Activated CD8-positive, alpha-beta memory T cell treated with anti-CD3 and anti-CD28 coated beads, Interleukin-2, amount 50 U/mL, for 48 hours (primary cell): ENCODE measurements around the gene POGK.
"Not testable (repeated sequence)": the region's sequence is repeated elsewhere in the genome, so short reads cannot be mapped to it uniquely, and the experiment has no call there.

Source experiments
- DNase-seq: peaks from one replicate; pipeline ENCODE4 v3.0.0-alpha.2; 2020

POGK gene, protein sequence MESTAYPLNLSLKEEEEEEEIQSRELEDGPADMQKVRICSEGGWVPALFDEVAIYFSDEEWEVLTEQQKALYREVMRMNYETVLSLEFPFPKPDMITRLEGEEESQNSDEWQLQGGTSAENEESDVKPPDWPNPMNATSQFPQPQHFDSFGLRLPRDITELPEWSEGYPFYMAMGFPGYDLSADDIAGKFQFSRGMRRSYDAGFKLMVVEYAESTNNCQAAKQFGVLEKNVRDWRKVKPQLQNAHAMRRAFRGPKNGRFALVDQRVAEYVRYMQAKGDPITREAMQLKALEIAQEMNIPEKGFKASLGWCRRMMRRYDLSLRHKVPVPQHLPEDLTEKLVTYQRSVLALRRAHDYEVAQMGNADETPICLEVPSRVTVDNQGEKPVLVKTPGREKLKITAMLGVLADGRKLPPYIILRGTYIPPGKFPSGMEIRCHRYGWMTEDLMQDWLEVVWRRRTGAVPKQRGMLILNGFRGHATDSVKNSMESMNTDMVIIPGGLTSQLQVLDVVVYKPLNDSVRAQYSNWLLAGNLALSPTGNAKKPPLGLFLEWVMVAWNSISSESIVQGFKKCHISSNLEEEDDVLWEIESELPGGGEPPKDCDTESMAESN

DNA sequence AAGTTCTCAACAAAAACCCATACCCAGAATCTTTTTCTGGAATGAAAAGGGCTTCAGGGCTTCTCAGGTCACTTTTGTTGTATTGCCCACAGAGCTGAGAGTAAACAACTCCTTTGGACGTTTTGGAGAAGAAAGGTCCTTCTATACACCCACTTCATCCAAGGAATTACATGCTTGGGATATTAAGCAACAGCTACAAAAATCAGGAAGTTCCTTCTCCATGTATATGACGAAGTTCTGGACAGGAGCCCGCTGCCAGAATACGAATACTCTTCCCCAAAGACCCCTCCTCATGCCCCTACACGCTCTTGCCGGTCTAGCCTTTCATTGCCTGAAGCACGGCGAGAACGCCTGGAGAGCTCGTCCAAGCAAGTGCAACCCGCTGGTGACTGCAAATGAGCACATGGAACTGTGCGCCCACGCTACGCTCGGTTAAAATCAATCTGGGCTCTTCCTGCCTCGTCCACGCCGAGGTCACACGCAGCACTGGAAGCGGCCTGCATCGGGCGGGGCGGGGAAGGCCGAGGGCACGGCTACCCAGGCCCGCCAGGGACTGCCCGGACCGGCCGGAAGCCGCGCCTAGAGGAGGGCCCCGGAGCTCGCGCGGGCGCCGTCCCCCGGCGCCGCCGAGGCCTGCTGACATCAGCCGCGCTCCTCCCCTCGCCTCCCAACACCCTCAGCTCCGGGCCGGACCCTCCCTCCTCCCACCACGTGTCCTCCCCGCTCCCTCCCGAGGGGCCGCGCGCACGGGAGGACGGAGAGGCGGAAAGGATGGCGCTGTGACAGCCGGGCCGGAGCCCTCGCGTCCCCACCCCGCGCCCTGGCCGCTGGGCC lies at the start of gene POGK:
POGK (plus strand) TSS at position 710 of the 834 bp plus-strand sequence. CDS start 1,482 bp downstream, outside the sequence.
- peak; percentile 88 for DNase-seq

DNA sequence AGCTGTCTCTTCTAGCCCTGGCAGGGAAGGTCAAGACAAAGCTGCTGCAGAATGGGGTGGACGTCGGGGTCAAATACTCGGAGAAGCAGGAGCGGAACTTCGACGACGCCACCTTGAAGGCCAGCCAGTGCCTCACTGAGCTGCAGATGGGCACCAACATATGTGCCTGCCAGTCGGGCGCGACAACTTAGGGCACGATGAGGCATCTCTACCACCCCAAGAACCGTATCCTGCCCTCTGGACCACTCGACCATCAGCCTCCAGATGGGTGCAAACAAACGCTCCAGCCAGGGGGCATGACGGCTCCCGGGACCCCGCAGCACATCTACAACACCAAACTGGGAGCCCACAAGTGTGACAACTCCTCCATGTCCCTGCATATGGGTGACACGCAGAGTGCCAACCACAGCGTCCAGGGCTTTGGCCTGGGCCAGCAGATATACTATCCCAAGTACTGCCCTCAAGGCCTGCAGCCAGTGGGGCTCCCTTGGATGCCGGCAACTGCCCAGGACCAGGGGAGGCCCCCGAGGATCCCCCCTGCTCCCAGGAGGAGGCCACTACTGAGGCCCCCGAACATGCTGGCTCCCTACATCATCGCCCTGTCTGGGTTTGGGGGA lies 42.5 kb upstream of the POGK start:
- DNase-seq = no peak

DNA sequence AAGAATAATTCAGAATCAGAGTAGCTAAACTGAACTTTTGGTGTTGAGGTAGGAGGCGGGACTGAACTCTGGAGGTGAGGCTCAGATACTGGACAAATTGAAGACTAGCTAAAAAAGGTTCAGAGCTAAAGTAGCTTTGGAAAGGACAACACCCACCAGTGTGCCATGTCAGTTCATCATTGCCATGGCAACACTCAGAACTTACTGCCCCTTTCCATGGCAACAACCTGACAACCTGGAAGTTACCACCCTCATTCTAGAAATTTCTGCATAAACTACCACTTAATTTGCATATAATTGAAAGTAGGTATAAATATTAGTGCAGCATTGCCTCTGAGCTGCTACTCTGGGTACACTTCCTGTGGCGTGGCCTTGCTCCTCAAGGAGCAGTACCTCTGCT lies 30.3 kb upstream of the POGK start:
- DNase-seq = no peak

- DNase-seq = no peak
These were observed 27.6 kb upstream of the POGK start for GRCh38 chr1:166811691-166812090.

- no peak for DNase-seq
These were observed 25.6 kb upstream of the POGK start for GRCh38 chr1:166813508-166814223.

- DNase-seq = no peak
These were observed 24.7 kb upstream of the POGK start for GRCh38 chr1:166814611-166815010.

DNA sequence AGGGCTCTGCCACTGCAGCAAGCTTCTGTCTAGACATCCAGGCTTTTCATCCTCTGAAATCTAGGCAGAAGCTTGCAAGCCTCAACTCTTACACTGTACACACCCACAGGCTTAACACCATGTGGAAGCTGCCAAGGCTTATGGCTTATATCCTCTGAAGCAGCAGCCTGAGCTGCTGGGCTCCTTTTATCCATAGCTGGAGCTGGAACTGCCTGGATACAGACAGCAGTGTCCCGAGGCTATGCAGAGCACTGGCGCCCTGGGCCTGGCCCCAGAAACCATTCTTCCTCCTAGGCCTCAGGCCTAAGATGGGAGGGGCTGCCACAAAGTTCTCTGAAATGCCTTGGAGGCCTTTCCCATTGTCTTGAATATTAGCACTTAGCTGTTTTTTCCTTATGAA lies 19.3 kb upstream of the POGK start:
- no peak for DNase-seq

DNA sequence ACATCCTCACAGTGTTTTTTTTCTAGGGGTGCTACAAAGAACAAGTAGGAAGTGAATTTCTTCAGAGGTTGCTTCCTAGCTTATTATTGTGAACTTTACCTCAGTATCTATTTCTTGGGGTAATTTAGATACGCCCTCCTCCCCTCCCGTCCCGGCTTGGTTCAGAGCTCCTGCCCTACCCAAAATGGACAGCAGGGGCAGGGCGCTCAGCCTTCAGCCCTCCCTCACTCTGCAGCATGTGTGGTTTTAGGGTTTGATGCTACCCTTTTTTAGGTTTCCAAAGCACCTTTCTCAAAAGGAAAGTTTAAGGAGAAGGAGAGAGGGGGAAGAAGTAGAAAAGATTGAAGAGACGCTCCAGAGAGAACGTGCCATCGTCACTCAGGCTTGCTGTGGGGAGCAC lies 16.9 kb upstream of the POGK start:
- DNase-seq = no peak

- no peak for DNase-seq
These were observed 11.8 kb upstream of the POGK start for GRCh38 chr1:166827426-166827825.

GRCh38 chr1:166829762-166830161 lies 9.5 kb upstream of the POGK start:
- DNase-seq = not testable (repeated sequence)

DNA sequence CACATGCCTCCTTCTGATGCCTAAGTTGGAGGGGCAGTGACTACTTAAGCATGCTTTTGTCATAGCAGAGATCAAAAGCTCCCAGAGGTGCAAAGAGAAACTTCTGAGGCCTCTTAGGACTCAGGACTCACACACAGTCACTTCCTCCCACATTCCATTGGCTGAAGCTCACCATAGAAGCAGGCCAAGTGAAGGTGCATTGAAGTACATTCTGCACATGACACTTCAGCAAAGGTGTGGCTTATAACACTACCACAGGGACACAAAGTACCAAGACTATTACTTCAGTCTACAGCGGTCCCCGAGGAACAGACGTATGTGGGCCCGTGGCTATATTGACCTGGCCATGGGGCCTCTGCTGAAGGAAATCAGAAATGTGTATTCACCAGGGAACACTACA lies 2.5 kb upstream of the POGK start:
- DNase-seq = no peak

DNA sequence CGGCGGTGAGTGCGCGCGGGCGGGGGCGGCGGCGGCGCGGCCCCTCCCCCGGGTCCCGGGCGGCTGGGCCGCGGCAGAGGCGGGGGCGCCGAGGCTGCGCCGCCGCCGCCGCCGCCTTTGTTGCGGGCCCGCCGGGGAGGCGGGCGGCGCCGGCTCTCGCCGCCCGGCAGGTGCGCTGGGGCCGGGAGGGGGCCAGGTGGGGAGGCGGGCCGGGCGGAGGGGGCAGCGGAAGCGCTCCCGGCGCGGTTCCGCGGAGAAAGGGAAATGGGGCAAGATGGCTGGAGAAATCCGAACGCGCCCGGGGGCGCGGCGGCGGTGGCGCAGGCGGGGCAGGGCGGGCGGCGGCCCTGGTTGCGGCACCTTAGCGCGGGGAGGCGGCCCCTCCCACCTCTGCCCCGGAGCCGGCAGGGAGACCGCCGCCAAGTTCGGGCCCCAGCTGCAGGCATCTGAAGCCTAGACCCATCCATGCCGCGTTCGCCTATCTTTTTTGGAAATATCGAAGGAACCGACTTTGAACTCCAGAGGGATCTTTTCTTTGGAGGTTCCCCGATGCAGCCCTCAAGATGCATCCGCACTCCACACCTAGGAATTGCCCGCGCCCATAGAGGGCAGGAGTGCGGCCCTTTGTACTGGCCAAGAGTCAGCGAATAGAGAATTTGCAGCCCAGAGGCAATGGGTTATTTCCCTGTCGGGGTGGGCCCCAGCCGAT lies 479 bp downstream of the POGK start:
- peak; percentile 79 for DNase-seq

DNA sequence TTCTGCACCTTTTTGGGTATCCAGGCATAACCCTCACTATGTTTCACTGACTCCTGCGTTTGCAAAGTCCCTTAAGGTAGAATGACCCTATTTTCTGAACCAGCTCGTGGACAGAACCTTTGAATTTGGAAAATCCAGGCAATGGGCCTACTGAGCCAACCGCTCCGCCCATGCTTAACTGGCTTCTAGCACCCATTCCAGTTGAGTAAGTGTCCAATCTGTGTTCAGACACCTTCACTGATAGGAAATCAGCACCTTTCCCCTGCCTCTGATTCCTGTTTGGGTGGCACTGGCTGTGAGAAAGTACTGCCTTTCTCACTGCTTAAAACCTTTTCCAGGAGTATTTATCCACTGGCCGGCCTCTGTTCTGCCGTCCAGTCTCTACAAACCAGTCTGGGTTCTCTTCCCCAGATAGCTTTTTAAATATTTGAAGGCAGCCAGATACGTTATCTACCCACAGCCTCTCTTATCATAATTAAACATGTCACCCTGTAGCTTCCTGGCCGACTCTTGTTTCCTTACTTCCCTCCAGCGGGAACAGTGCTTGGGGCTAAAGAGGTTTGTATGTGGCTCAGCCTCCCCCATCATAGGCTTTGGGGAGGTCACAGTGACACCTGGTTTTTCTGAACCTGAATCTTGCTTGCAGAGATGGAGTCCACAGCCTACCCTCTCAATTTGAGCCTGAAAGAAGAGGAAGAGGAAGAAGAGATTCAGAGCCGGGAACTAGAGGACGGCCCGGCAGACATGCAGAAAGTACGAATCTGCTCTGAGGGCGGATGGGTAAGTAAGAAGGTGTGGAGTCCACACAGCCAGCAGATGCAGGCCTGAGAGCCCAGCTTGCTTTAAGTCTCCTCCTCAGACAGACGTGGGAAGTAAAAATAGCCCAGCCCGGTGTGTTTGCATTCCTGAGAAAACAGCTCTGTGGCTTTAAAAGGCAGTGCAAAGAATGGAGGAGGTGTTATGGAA lies 1.3 kb downstream of the POGK start:
- no peak for DNase-seq

GRCh38 chr1:166843322-166843721 lies 4.0 kb downstream of the POGK start:
- DNase-seq = no peak

- no peak for DNase-seq
These were observed 4.7 kb downstream of the POGK start for GRCh38 chr1:166843769-166844596.

- DNase-seq = no peak
These were observed 5.5 kb downstream of the POGK start for GRCh38 chr1:166844791-166845190.

- no peak for DNase-seq
These were observed 8.9 kb downstream of the POGK start for GRCh38 chr1:166848193-166848592.

- no peak for DNase-seq
These were observed 9.9 kb downstream of the POGK start for GRCh38 chr1:166849135-166849534.

GRCh38 chr1:166852918-166853317 lies 13.6 kb downstream of the POGK start:
- no peak for DNase-seq

DNA sequence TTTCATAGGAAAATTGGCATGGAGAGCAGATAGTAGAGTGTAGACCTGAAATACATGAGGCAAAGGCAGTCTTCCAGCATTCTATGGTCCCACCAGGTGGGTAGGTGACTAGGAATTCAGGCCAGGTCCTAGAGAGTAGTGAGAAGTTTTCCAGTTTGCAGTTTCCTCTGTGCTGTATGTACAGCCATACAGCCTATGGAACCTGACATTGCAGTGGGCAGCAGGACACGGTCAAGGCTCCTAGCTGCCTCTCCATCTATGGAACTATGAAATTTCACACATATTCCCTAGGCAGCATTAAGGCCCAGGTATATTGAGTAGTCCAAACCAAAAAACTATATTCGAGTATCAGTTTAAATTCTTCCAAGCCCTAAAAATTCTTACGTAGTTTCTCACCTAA lies 16.3 kb downstream of the POGK start:
- DNase-seq = no peak
